Measurements from ENCODE around the gene DNTT. TPM values are rescaled to one million over a fixed set of nuclear protein-coding genes. Genes with fewer than 3 reads are reported as not detected.

The DNTT gene
- polyA plus RNA-seq (2011; rRNA removed), result not detected in 2 replicates
- 0.03 TPM in 1 of 2 replicates, not detected in the other for polyA plus RNA-seq (2012; cell fraction: cytosol; rRNA removed)
- not detected in 2 replicates for polyA plus RNA-seq (2012; cell fraction: nucleus; rRNA removed)
- polyA plus RNA-seq (2017; fragmentation: RNase III; extraction: RNeasy Plus Mini Kit Qiagen cat#74134 plus additional on column Dnase treatment), result 0.04 TPM in 1 of 3 replicates, not detected in the others
- not detected in 2 replicates for polyA minus RNA-seq (2011; rRNA and poly(A)+ RNA removed)

GRCh38 chr10:96304230-96304629, at the start of gene DNTT:
TSS of gene DNTT (plus strand) at chr10:96304434. CDS start at chr10:96304498, 64 bp downstream.
- no peak for DNase-seq (ENCODE audit: low read depth in 1 of 2, low spot score in 1 of 2)
- POLR2A ChIA-PET, result no interaction called here
- no peak for FAIRE-seq
- H3K4me2 ChIP-seq, result no peak within 1 kb of the TSS
- H3K4me3 ChIP-seq, result no peak within 1 kb of the TSS
- no peaks in the 10 kb centered on the region for H3K9me3 ChIP-seq
- H3K4me1 ChIP-seq, result no peaks in the 10 kb centered on the region
- TF ChIP-seq HDAC2 (IDR thresholded peaks at IDR 0.05) (no peak), ZNF302 (CRISPR knock-in tag; IDR thresholded peaks at IDR 0.05) (no peak), CHD4 (IDR thresholded peaks at IDR 0.05; ENCODE audit: borderline replicate concordance) (no peak), MYC (IDR thresholded peaks at IDR 0.05; ENCODE audit: borderline replicate concordance, low read length) (no peak), NPAS2 (CRISPR knock-in tag; IDR thresholded peaks at IDR 0.05; ENCODE audit: borderline replicate concordance) (no peak), ZSCAN20 (CRISPR knock-in tag; IDR thresholded peaks at IDR 0.05) (no peak), FOSL2 (IDR thresholded peaks at IDR 0.05) (no peak), FOSL2 (CRISPR knock-in tag; IDR thresholded peaks at IDR 0.05) (no peak), ESRRA (IDR thresholded peaks at IDR 0.05; ENCODE audit: borderline replicate concordance, low read length) (no peak), PHF8 (IDR thresholded peaks at IDR 0.05; ENCODE audit: borderline replicate concordance, low read depth) (no peak), EHF (CRISPR knock-in tag; IDR thresholded peaks at IDR 0.05) (no peak), BHLHE40 (IDR thresholded peaks at IDR 0.05; ENCODE audit: low read depth, low read length) (no peak), CTCF (IDR thresholded peaks at IDR 0.05) (no peak), HES2 (IDR thresholded peaks at IDR 0.05) (no peak), RCOR1 (IDR thresholded peaks at IDR 0.05; ENCODE audit: low read depth, low read length) (no peak), TP53 (CRISPR knock-in tag; IDR thresholded peaks at IDR 0.05) (no peak)
- CTCF ChIA-PET, result interaction anchor here (0.5 to 1.1 kb wide), 2 partner anchors 35 to 342 kb away, joined by 3 read pairs; no protein-coding TSS in a partner anchor
- H3K27ac ChIP-seq, result no peak within 1 kb of the TSS
- 35% methylated on average over 8 of the region's 8 CpGs for WGBS (ENCODE audit: missing lambda C conversion rate)
- ATAC-seq, result no peak

GRCh38 chr10:96254976-96255375, 49.3 kb upstream of the DNTT start:
- no peak for FAIRE-seq
- 46% methylated on average over 5 of the region's 5 CpGs for WGBS (ENCODE audit: missing lambda C conversion rate)
- CTCF ChIA-PET, result interaction anchor here (0.6 kb wide), 1 partner anchor 75 kb away, joined by 3 read pairs; no protein-coding TSS in a partner anchor

More at GRCh38 chr10:96254976-96255375, 49.3 kb upstream of the DNTT start:
- Histone ChIP-seq H3K4me3 (no peak overlapping the region), H3K9me3 (no peaks in the 10 kb centered on the region), H3K4me2 (no peak overlapping the region), H3K4me1 (no peaks in the 10 kb centered on the region), H3K27ac (no peak overlapping the region)
- TF ChIP-seq CTCF (IDR thresholded peaks at IDR 0.05), result no peak
- no peak for TF ChIP-seq GATA3 (IDR thresholded peaks at IDR 0.05; ENCODE audit: borderline replicate concordance)
- no peak for TF ChIP-seq HOXB5 (CRISPR knock-in tag; IDR thresholded peaks at IDR 0.05)
- TF ChIP-seq RFX5 (IDR thresholded peaks at IDR 0.05), result no peak
- TF ChIP-seq RAD21 (conservative IDR thresholded peaks at IDR 0.05 in 1 of 2, IDR thresholded peaks at IDR 0.05 in 1 of 2), result no peak
- TF ChIP-seq CEBPB (IDR thresholded peaks at IDR 0.05), result no peak
- TF ChIP-seq SREBF2 (IDR thresholded peaks at IDR 0.05), result no peak
- POLR2A ChIA-PET, result no interaction called here
- ATAC-seq (no peak), DNase-seq (ENCODE audit: low read depth in 1 of 2, low spot score in 1 of 2) (no peak)

Data from A549 (cell line).